HCT116 (cell line): ENCODE results near the gene ITGA1. TPM values are rescaled to one million over a fixed set of nuclear protein-coding genes. Genes with fewer than 3 reads are reported as not detected.

Experiments
- ATAC-seq: fragments of 200-7000 bp; cut with Tn5 transposase; 2 replicates; pipeline ENCODE4 v1.9.1; 2020; ENCODE audit warnings: mild to moderate bottlenecking, moderate library complexity
- BruUV-seq: library from RNA; stranded (reverse); fragments of 400-500 nt; replicated peaks from 2 replicates; lab custom pipeline; 2021; lab: Mats Ljungman, UMichigan
- CTCF ChIA-PET: fragments of 300-600 bp; sonication (Branson Sonifier 250); formaldehyde crosslinking; loops from one replicate; lab custom pipeline; 2021; ENCODE audit warnings: antibody characterized with exemption; lab: Charles Lee
- POLR2A ChIA-PET: fragments of 300-600, 350-600 bp; sonication (Branson Sonifier 250); formaldehyde crosslinking; loops from one replicate; lab custom pipeline; 2021; ENCODE audit warnings: antibody characterized with exemption; lab: Charles Lee
- RAD21 ChIA-PET, 2 experiments: fragments of 300-600 bp; sonication (Branson Sonifier 250); formaldehyde crosslinking; loops; one replicate each; lab custom pipeline; 2023; ENCODE audit warnings: low total read pairs in 2 of 2; ENCODE audit not compliant: uncharacterized antibody in 2 of 2, unreplicated experiment in 2 of 2, low non-redundant PET in 1 of 2; lab: Charles Lee
- DNase-seq: peaks from one replicate; pipeline ENCODE4 v3.0.0-alpha.2; 2010; ENCODE audit warnings: low read depth, low spot score
- H2AFZ ChIP-seq: fragments of 200-600 bp; shearing (Covaris generic), sonication (generic); 2 replicates; pipeline ENCODE4 v1.6.1; 2017; ENCODE audit warnings: low read depth, mixed run types, mixed read lengths, antibody characterized with exemption, low read length; ENCODE audit not compliant: poor library complexity, severe bottlenecking
- H3K27ac ChIP-seq: 2 replicates; pipeline ENCODE4 v1.5.1; 2012; ENCODE audit warnings: low read depth, low read length
- H3K27me3 ChIP-seq: fragments of 200-600 bp; sonication (generic); 2 replicates; pipeline ENCODE4 v1.6.1; 2016; ENCODE audit warnings: mixed run types, low read length, mixed read lengths; ENCODE audit not compliant: insufficient read depth
- H3K36me3 ChIP-seq, 2 experiments: fragments of 200-500 bp in 1 of 2; fragments of 200-600 bp in 1 of 2; sonication (Bioruptor generic) in 1 of 2; sonication (generic) in 1 of 2; 2 replicates each; pipeline versions ENCODE4 v1.5.1 to v1.6.1; 2014 to 2016; ENCODE audit warnings: low read length in 2 of 2, inconsistent platforms in 1 of 2, mixed read lengths in 1 of 2, mixed run types in 1 of 2; ENCODE audit not compliant: insufficient read depth in 2 of 2, control insufficient read depth in 1 of 2
- H3K4me1 ChIP-seq, 2 experiments: fragments of 200-600 bp in 1 of 2; sonication (generic) in 1 of 2; 2 replicates each; pipeline versions ENCODE4 v1.5.1 to v1.6.1; 2012 to 2017; ENCODE audit warnings: low read length in 2 of 2, inconsistent platforms in 1 of 2, mild to moderate bottlenecking in 1 of 2, mixed read lengths in 1 of 2, mixed run types in 1 of 2, moderate library complexity in 1 of 2; ENCODE audit not compliant: insufficient read depth in 2 of 2, control insufficient read depth in 1 of 2
- H3K4me2 ChIP-seq: fragments of 200-600 bp; sonication (generic); 2 replicates; pipeline ENCODE4 v1.6.1; 2017; ENCODE audit warnings: mixed run types, low read length, mixed read lengths
- H3K4me3 ChIP-seq, 2 experiments: fragments of 200-600 bp in 1 of 2; sonication (generic) in 1 of 2; replicated peaks in 1 of 2; 2 replicates each; pipeline ENCODE4 v1.5.1; 2011 to 2016; ENCODE audit warnings: low read length in 2 of 2, control low read depth in 1 of 2, low read depth in 1 of 2, mild to moderate bottlenecking in 1 of 2, mixed read lengths in 1 of 2, mixed run types in 1 of 2
- H3K79me2 ChIP-seq: fragments of 200-600 bp; sonication (generic); 2 replicates; pipeline ENCODE4 v1.6.1; 2017; ENCODE audit warnings: mild to moderate bottlenecking, mixed run types, low read length, moderate library complexity, mixed read lengths; ENCODE audit not compliant: insufficient read depth
- H3K9ac ChIP-seq: fragments of 200-600 bp; sonication (generic); 2 replicates; pipeline ENCODE4 v1.6.1; 2016; ENCODE audit warnings: low read length, mixed read lengths
- H3K9me2 ChIP-seq: fragments of 200-600 bp; sonication (generic), shearing (Covaris generic); 2 replicates; pipeline ENCODE4 v1.6.1; 2017; ENCODE audit warnings: mixed run types, mild to moderate bottlenecking, moderate library complexity; ENCODE audit not compliant: insufficient read depth
- H3K9me3 ChIP-seq, 2 experiments: fragments of 200-500 bp in 1 of 2; fragments of 200-600 bp in 1 of 2; sonication (Bioruptor generic) in 1 of 2; sonication (generic) in 1 of 2; 2 replicates each; pipeline ENCODE4 v1.6.1; 2014 to 2017; ENCODE audit warnings: low read length in 2 of 2, mixed read lengths in 2 of 2, inconsistent platforms in 1 of 2, low read depth in 1 of 2, mild to moderate bottlenecking in 1 of 2, mixed run types in 1 of 2, moderate library complexity in 1 of 2; ENCODE audit not compliant: control insufficient read depth in 1 of 2, insufficient read depth in 1 of 2
- H4K20me1 ChIP-seq: fragments of 200-600 bp; sonication (generic), shearing (Covaris generic); 2 replicates; pipeline ENCODE4 v1.6.1; 2017; ENCODE audit warnings: mixed run types, mild to moderate bottlenecking, moderate library complexity; ENCODE audit not compliant: insufficient read depth
- CBX3 ChIP-seq: IDR thresholded peaks from 2 replicates; pipeline ENCODE4 v1.6.1; 2012; ENCODE audit warnings: low read depth
- ELF1 ChIP-seq: IDR thresholded peaks from 2 replicates; pipeline ENCODE4 v1.6.1; 2012; ENCODE audit warnings: low read depth, borderline replicate concordance
- EZH2 ChIP-seq: fragments of 200-600 bp; sonication (generic); IDR thresholded peaks from 2 replicates; pipeline ENCODE4 v1.6.1; 2017; ENCODE audit warnings: antibody characterized with exemption, mixed run types
- FOSL1 ChIP-seq: IDR thresholded peaks from 2 replicates; pipeline ENCODE4 v1.6.1; 2012; ENCODE audit warnings: low read depth
- POLR2AphosphoS5 ChIP-seq: IDR thresholded peaks from 2 replicates; pipeline ENCODE4 v1.6.1; 2011; ENCODE audit warnings: mild to moderate bottlenecking, low read depth, low read length, moderate library complexity
- RAD21 ChIP-seq: IDR thresholded peaks from 2 replicates; pipeline ENCODE4 v1.6.1; 2012; ENCODE audit warnings: low read depth, mild to moderate bottlenecking
- SP1 ChIP-seq: IDR thresholded peaks from 2 replicates; pipeline ENCODE4 v1.6.1; 2012; ENCODE audit warnings: low read depth
- SRF ChIP-seq: IDR thresholded peaks from 2 replicates; pipeline ENCODE4 v1.6.1; 2012; ENCODE audit warnings: low read depth
- TCF7L2 ChIP-seq: IDR thresholded peaks from 2 replicates; pipeline ENCODE4 v1.7.0; 2011; ENCODE audit warnings: borderline replicate concordance, inconsistent platforms; ENCODE audit not compliant: insufficient read depth, insufficient read length; ENCODE audit errors: extremely low read depth
- ZFX ChIP-seq: fragments of 450-650 bp; IDR thresholded peaks from 2 replicates; pipeline ENCODE4 v1.6.1; 2017
- ZNF274 ChIP-seq: fragments of 200-500 bp; sonication (Bioruptor generic); IDR thresholded peaks from 2 replicates; pipeline ENCODE4 v1.6.1; 2014; ENCODE audit warnings: mild to moderate bottlenecking, low read depth, low read length, inconsistent platforms
- intact Hi-C: fragments of 100-400 bp; cut with micrococcal nuclease; formaldehyde crosslinking; loops from 2 replicates; pipeline ENCODE4 v1.10.0; 2022
- total RNA-seq: library from RNA; stranded (reverse); gene quantifications from one replicate; pipeline ENCODE4 v1.2.1, GENCODE V29; 2021; ENCODE audit not compliant: unreplicated experiment
- TF ChIP-seq, protein P1 (sequence below): IDR thresholded peaks from 2 replicates; pipeline ENCODE4 v1.6.1; 2011; ENCODE audit warnings: mild to moderate bottlenecking, low read length, moderate library complexity; ENCODE audit not compliant: insufficient replicate concordance; ENCODE audit errors: extremely low read depth
- TF ChIP-seq, protein P2 (sequence below): IDR thresholded peaks from 2 replicates; pipeline ENCODE4 v1.6.1; 2012; ENCODE audit warnings: low read depth
- TF ChIP-seq, protein P3 (sequence below): IDR thresholded peaks from 2 replicates; pipeline ENCODE4 v1.6.1; 2012

ITGA1 gene
- total RNA-seq, 1 experiment from 2014 or later = 1.8 TPM

DNA sequence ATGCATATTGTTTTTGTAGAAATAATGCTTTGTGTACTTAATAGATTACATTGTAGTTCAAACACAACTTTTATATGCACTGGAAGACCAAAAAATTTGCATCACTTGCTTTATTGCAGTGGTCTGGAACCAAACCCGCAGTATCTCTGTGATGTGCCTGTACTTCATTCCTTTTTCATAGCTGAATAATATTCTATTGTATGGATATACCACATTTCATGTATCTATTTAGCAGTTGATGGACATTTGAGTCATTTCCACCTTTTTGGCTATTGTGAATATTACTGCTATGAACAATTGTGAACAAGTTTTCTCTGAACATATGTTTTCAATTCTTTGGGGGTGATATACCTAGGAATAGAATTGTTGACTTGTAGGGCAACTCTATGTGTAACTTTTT is 40.1 kb downstream of the ITGA1 start:
- H4K20me1 ChIP-seq = no peaks in the 10 kb centered on the region
- no peaks in the 10 kb centered on the region for H3K27me3 ChIP-seq
- no peaks in the 10 kb centered on the region for H3K4me1 ChIP-seq
- no peak overlapping the region for H3K4me3 ChIP-seq
- no peak overlapping the region for H3K9ac ChIP-seq
- POLR2A ChIA-PET = no interaction called here
- intact Hi-C loops = no loop called here
- RAD21 ChIA-PET = no interaction called here
- H2AFZ ChIP-seq = no peak overlapping the region
- no peak for ATAC-seq
- BruUV-seq = no TSS peak
- CTCF ChIA-PET = no interaction called here
- H3K9me2 ChIP-seq = no peaks in the 10 kb centered on the region
- H3K27ac ChIP-seq = no peak overlapping the region
- no peak for TF ChIP-seq FOSL1
- no peak for TF ChIP-seq ZNF274
- TF ChIP-seq RAD21 = no peak
- TF ChIP-seq, protein P1, sequence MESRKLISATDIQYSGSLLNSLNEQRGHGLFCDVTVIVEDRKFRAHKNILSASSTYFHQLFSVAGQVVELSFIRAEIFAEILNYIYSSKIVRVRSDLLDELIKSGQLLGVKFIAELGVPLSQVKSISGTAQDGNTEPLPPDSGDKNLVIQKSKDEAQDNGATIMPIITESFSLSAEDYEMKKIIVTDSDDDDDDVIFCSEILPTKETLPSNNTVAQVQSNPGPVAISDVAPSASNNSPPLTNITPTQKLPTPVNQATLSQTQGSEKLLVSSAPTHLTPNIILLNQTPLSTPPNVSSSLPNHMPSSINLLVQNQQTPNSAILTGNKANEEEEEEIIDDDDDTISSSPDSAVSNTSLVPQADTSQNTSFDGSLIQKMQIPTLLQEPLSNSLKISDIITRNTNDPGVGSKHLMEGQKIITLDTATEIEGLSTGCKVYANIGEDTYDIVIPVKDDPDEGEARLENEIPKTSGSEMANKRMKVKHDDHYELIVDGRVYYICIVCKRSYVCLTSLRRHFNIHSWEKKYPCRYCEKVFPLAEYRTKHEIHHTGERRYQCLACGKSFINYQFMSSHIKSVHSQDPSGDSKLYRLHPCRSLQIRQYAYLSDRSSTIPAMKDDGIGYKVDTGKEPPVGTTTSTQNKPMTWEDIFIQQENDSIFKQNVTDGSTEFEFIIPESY = no peak
- no peak for DNase-seq
- no peaks in the 10 kb centered on the region for H3K9me3 ChIP-seq
- no peaks in the 10 kb centered on the region for H3K79me2 ChIP-seq
- no peaks in the 10 kb centered on the region for H3K36me3 ChIP-seq
- no peak overlapping the region for H3K4me2 ChIP-seq

DNA sequence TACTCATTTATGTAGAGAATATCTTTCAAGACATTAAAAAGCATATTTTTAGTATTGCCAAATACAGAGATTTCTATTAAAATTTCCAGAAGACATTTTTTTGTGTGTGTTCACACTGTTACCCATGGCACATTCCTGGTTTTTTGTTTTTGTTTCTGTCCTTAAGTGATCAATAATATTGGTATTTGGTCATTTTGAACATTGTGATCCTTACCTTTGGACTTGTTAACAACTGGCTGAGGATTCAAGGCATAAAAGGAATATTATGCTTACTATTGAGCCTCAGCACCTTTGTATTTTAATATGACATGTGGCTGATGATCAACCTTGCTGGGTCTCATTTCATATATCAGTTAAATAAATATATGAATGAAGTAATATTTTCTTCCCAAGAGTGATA is 41.9 kb downstream of the ITGA1 start:
- RAD21 ChIA-PET = no interaction called here
- no peaks in the 10 kb centered on the region for H3K9me3 ChIP-seq
- CTCF ChIA-PET = no interaction called here
- POLR2A ChIA-PET = no interaction called here
- DNase-seq (no peak), ATAC-seq (no peak)
- no peaks in the 10 kb centered on the region for H3K27me3 ChIP-seq
- intact Hi-C loops = no loop called here
- H2AFZ ChIP-seq = no peak overlapping the region
- H3K27ac ChIP-seq = no peak overlapping the region
- H3K4me2 ChIP-seq = no peak overlapping the region
- no peaks in the 10 kb centered on the region for H3K79me2 ChIP-seq
- H4K20me1 ChIP-seq = no peaks in the 10 kb centered on the region
- H3K36me3 ChIP-seq = no peaks in the 10 kb centered on the region
- no peaks in the 10 kb centered on the region for H3K4me1 ChIP-seq
- no peak overlapping the region for H3K4me3 ChIP-seq
- H3K9me2 ChIP-seq = no peaks in the 10 kb centered on the region
- no peak overlapping the region for H3K9ac ChIP-seq
- no TSS peak for BruUV-seq
- TF ChIP-seq, protein P2, sequence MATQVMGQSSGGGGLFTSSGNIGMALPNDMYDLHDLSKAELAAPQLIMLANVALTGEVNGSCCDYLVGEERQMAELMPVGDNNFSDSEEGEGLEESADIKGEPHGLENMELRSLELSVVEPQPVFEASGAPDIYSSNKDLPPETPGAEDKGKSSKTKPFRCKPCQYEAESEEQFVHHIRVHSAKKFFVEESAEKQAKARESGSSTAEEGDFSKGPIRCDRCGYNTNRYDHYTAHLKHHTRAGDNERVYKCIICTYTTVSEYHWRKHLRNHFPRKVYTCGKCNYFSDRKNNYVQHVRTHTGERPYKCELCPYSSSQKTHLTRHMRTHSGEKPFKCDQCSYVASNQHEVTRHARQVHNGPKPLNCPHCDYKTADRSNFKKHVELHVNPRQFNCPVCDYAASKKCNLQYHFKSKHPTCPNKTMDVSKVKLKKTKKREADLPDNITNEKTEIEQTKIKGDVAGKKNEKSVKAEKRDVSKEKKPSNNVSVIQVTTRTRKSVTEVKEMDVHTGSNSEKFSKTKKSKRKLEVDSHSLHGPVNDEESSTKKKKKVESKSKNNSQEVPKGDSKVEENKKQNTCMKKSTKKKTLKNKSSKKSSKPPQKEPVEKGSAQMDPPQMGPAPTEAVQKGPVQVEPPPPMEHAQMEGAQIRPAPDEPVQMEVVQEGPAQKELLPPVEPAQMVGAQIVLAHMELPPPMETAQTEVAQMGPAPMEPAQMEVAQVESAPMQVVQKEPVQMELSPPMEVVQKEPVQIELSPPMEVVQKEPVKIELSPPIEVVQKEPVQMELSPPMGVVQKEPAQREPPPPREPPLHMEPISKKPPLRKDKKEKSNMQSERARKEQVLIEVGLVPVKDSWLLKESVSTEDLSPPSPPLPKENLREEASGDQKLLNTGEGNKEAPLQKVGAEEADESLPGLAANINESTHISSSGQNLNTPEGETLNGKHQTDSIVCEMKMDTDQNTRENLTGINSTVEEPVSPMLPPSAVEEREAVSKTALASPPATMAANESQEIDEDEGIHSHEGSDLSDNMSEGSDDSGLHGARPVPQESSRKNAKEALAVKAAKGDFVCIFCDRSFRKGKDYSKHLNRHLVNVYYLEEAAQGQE = no peak
- TF ChIP-seq, protein P1 = no peak
- TF ChIP-seq SRF (no peak), POLR2AphosphoS5 (no peak), ELF1 (no peak), EZH2 (no peak), RAD21 (no peak), ZFX (no peak), CBX3 (no peak), TCF7L2 (no peak), SP1 (no peak)
- TF ChIP-seq, protein P3, sequence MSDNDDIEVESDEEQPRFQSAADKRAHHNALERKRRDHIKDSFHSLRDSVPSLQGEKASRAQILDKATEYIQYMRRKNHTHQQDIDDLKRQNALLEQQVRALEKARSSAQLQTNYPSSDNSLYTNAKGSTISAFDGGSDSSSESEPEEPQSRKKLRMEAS = no peak
